ENCODE measurements around the gene APOL6. TPM values are rescaled to one million over a fixed set of nuclear protein-coding genes. Genes with fewer than 3 reads are reported as not detected.

Gene APOL6
- total and polyA plus RNA-seq, 9 of the 15 experiments (the other 6 are each of a cell fraction or from before 2014, with no cell fraction given): 0.29 to 1.2 (median 0.70) TPM

GRCh38 chr22:35604621-35605368 lies 43.5 kb upstream of the APOL6 start (continued):
- TF ChIP-seq, protein P1, sequence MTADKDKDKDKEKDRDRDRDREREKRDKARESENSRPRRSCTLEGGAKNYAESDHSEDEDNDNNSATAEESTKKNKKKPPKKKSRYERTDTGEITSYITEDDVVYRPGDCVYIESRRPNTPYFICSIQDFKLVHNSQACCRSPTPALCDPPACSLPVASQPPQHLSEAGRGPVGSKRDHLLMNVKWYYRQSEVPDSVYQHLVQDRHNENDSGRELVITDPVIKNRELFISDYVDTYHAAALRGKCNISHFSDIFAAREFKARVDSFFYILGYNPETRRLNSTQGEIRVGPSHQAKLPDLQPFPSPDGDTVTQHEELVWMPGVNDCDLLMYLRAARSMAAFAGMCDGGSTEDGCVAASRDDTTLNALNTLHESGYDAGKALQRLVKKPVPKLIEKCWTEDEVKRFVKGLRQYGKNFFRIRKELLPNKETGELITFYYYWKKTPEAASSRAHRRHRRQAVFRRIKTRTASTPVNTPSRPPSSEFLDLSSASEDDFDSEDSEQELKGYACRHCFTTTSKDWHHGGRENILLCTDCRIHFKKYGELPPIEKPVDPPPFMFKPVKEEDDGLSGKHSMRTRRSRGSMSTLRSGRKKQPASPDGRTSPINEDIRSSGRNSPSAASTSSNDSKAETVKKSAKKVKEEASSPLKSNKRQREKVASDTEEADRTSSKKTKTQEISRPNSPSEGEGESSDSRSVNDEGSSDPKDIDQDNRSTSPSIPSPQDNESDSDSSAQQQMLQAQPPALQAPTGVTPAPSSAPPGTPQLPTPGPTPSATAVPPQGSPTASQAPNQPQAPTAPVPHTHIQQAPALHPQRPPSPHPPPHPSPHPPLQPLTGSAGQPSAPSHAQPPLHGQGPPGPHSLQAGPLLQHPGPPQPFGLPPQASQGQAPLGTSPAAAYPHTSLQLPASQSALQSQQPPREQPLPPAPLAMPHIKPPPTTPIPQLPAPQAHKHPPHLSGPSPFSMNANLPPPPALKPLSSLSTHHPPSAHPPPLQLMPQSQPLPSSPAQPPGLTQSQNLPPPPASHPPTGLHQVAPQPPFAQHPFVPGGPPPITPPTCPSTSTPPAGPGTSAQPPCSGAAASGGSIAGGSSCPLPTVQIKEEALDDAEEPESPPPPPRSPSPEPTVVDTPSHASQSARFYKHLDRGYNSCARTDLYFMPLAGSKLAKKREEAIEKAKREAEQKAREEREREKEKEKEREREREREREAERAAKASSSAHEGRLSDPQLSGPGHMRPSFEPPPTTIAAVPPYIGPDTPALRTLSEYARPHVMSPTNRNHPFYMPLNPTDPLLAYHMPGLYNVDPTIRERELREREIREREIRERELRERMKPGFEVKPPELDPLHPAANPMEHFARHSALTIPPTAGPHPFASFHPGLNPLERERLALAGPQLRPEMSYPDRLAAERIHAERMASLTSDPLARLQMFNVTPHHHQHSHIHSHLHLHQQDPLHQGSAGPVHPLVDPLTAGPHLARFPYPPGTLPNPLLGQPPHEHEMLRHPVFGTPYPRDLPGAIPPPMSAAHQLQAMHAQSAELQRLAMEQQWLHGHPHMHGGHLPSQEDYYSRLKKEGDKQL (CRISPR knock-in tag; IDR thresholded peaks at IDR 0.05; ENCODE audit: borderline replicate concordance): no peak
- TF ChIP-seq SIRT6 (IDR thresholded peaks at IDR 0.05; ENCODE audit: low read depth, low read length) (no peak), MYC (IDR thresholded peaks at IDR 0.05; ENCODE audit: low read depth, low read length) (0 out of 2 replicates have a peak, but pooled peaks have one; percentile 26), MYC (CRISPR knock-in tag; IDR thresholded peaks at IDR 0.05; ENCODE audit: borderline replicate concordance, low read depth) (no peak), CREBBP (IDR thresholded peaks at IDR 0.05; ENCODE audit: low read depth, low read length) (no peak), CTBP1 (IDR thresholded peaks at IDR 0.05; ENCODE audit: borderline replicate concordance) (peak; percentile 44; the same call in 1 of the 2 replicates), NR2C2 (CRISPR knock-in tag; IDR thresholded peaks at IDR 0.05) (no peak), NR2C2 (tag; IDR thresholded peaks at IDR 0.05) (peak; percentile 46), ZNF316 (IDR thresholded peaks at IDR 0.05) (no peak), MBD2 (IDR thresholded peaks at IDR 0.05; ENCODE audit: borderline replicate concordance, low read depth) (no peak), PHF8 (IDR thresholded peaks at IDR 0.05; ENCODE audit: borderline replicate concordance, low read length) (no peak), RNF2 (IDR thresholded peaks at IDR 0.05) (no peak), SREBF1 (IDR thresholded peaks at IDR 0.05; ENCODE audit: borderline replicate concordance, low read depth, low read length) (no peak), IRF9 (tag; IDR thresholded peaks at IDR 0.05) (no peak), SOX6 (IDR thresholded peaks at IDR 0.05) (peak; percentile 59; the same call in 1 of the 2 replicates), ASH1L (IDR thresholded peaks at IDR 0.05; ENCODE audit: borderline replicate concordance, low read depth, partially characterized antibody) (no peak), SPI1 (IDR thresholded peaks at IDR 0.05; ENCODE audit: borderline replicate concordance, low read depth, low read length) (peak; percentile 81; the same call in 1 of the 2 replicates)
- TF ChIP-seq, protein P2, sequence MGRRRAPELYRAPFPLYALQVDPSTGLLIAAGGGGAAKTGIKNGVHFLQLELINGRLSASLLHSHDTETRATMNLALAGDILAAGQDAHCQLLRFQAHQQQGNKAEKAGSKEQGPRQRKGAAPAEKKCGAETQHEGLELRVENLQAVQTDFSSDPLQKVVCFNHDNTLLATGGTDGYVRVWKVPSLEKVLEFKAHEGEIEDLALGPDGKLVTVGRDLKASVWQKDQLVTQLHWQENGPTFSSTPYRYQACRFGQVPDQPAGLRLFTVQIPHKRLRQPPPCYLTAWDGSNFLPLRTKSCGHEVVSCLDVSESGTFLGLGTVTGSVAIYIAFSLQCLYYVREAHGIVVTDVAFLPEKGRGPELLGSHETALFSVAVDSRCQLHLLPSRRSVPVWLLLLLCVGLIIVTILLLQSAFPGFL (CRISPR knock-in tag; IDR thresholded peaks at IDR 0.05): no peak
